ENCODE results near the gene ETNK1.
"Not testable (repeated sequence)": the region's sequence is repeated elsewhere in the genome, so short reads cannot be mapped to it uniquely, and the experiment has no call there.

The ETNK1 gene

GRCh38 chr12:22692467-22692866 lies 67.5 kb downstream of the ETNK1 start:
- not testable (repeated sequence) for DNase-seq

- no peak for DNase-seq
These were observed 68.1 kb downstream of the ETNK1 start for GRCh38 chr12:22692964-22693555.

DNA sequence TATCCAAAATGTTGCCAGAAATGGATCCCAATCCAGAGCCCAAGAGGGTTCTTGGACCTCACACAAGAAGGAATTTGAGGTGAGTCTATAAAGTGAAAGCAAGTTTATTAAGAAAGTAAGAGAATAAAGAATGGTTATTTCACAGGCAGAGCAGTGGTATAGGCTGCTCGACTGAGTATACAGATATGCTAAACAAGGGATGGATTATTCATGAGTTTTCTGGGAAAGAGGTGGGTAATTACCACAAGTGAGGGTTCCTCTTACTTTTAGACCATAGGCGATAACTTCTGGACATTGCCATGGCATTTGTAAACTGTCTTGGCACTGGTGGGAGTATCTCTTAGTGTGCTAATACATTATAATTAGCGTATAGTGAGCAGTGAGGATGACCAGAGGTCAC lies 73.6 kb downstream of the ETNK1 start:
- DNase-seq = no peak

- peak; percentile 64 for DNase-seq
These were observed 74.7 kb downstream of the ETNK1 start for GRCh38 chr12:22699705-22700104.

DNA sequence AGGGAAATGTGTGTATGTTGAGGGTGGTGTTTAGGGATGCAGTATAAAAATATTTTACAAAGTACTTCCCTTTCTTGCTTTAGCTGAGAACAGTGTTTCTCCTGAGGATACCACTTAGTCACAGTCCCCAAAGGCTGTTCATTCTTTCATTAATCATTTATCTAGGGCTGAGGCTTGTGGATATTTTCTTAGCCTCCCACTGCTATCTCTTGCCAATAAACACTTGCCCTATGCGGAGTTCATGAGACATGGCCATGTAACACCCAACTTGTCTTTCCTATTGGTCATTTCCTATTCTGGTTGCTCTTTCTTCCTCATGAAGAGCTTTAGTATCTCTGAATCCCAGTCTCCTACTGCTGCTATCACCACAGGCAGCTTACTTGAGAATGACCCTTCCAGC lies 75.1 kb downstream of the ETNK1 start:
- no peak for DNase-seq

DNA sequence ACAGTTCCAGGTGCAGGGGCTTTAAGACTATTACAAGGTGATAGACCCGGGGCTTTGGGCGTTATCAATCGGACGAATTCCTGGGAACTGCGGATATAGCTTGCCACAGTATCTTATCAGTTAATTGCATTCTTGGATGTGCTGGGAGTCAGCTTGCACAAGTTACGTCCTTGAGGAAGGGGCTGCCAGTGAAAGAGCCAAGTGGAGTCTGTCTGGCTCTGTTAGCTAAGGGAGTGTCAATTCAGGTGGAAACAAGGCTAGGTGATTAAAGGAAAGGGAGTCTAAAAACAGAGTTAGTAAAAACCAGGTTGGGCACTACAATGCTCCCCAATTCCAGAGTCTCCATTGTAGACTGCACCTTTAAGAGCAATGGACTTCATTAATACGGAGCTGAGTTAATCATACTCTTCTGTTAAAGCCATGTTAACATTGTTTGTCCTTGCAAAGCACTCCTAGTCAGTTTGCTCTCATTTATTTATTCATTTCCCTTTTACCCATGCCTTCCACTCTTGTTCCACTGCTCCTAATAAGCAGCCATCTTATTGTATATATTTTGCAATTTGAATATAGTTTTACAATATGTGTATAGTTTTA lies 76.3 kb downstream of the ETNK1 start:
- DNase-seq = not testable (repeated sequence)

- DNase-seq = no peak
These were observed 77.7 kb downstream of the ETNK1 start for GRCh38 chr12:22702690-22703089.

GRCh38 chr12:22709292-22709691 lies 84.3 kb downstream of the ETNK1 start:
- DNase-seq = no peak

DNA sequence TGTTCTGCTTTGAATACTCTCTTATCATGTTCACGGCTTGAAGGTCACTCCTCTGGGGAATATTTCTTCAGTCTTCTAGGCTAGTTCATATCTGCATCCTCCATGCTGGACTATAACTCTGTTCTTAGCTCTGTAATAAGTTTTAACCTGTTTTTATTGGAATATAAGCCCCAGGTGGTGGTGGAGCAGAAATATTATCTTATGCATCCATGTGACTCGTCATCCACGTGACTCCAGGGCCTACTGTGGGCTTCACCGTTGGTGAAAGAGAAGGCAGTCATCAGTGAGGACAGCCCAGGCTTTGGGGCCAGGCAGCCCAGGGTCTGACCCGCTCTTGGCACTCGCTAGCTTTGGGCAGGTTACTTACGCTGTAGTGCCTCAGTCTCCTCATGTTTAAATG lies 87.1 kb downstream of the ETNK1 start:
- DNase-seq = no peak

DNA sequence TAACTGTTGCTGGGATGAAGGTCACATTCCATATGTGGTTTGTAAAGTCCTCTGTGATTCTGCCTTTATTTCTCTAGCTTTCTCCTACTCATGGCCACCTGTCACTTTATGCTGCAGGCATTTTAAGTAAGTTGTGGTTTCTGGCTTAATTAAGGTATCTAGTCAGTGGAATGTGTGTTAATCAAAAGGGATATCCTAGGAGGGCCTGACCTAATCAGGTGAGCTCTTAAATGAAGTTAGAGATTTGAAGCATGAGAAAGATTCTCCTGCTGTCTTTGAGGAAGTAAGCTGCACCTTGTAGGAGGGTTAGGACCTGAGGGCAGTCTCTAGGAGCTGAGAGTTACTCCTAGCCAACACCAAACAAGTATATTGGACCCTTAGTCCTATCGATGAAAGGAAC lies 90.3 kb downstream of the ETNK1 start:
- no peak for DNase-seq

DNA sequence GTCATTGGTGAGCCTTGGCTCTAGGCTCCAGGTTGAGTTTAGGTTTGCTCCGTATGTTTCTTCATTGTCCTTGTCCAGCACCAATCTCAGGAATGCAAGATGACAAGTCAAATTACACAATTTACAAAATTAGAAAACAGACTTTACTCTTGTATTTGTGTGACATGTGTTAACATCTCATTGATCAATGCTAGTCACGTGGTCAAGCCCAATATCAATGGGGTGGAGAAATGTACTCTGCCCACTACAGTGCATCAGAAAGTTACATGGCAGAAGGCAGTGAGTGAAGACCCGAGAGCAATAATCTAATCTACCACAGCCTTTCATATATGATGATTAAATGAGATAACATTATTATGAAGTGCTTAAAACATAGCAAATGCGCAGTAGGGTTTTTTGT lies 94.8 kb downstream of the ETNK1 start:
- DNase-seq = no peak

DNA sequence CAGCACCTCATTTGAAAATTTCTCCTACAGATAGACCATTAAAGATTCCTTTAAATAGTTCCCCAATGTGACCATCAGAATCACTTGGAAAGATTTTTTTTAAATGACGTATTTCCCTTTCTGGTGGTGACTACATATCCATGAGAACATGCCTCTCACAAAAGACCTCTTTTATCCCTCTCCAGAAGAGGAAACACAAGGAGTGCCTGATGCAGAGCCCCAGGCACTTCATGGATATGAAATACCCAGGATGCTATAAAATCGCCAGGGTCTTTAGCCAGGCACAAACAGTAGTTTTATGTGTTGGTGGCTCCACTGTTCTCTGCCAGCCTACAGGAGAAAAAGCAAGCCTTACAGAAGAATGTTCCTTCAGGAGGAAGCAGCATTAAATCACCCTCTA lies 97.1 kb downstream of the ETNK1 start:
- DNase-seq = no peak

DNA sequence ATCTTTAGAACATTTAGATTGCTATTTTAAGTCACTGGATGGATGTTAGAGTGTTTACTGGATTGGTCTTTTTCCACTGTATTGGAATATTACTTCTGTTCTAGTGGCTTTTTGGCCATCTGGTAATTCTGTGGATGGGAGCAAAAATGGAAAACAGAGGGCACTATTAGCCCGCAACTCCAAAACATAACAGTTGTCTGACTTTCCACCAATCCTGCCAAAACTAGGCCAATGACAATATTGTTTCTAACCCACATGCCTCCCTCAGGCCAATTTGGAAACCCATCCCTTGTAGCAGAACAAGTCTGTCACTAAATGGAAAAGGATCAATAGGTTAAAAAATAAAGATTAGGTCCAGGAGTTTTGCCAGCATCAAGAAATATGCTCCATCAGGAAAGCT lies 97.8 kb downstream of the ETNK1 start:
- no peak for DNase-seq

GRCh38 chr12:22728987-22729386 lies 104.0 kb downstream of the ETNK1 start:
- no peak for DNase-seq

GRCh38 chr12:22729431-22729956 lies 104.5 kb downstream of the ETNK1 start:
- DNase-seq = no peak

DNA sequence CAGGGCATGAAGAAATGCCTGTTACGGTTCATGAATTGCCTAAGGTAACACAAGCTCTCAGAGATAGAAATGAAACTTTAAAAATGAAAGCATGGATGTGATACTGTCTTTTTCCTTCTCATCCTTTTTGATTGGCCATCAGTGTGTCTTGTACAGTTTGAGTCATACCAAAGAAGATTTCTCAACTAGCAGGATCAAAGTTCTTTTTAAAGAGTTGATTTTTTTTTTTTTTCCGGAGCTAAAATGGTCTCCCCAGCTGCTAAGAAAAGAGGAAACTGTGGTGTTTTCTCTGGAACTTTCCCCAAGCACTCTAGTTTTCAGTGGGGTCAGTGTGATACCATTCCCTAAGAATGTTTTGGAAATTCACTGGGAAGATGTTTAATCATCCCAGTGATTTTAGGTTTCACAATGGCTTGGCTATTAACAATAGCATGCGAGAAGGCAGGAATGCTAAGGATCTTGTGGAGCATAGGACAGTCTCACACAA lies 105.0 kb downstream of the ETNK1 start:
- DNase-seq = no peak

GRCh38 chr12:22731236-22731635 lies 106.3 kb downstream of the ETNK1 start:
- DNase-seq = no peak

GRCh38 chr12:22733756-22734155 lies 108.8 kb downstream of the ETNK1 start:
- no peak for DNase-seq

DNA sequence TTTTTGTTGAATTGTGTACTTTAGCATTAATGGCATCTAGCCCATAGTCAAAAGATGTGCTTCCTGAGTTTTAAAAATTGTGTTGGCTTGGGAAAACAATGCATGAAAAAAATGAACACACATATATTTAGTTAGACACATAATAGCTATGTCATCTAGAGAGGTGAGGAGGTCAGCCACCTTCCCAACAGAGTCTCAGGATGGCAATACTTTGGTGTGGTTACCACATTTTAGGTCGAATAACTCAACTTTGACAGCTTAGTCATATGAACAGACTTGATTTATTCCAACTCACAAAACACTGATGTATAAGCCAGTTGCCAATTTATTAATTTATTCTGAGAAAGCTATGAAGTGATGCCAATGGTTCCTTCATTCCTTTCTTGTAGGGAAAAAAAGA lies 114.0 kb downstream of the ETNK1 start:
- DNase-seq = no peak

Measured in NCI-H510A (cell line).